NCI-H748 (cell line): ENCODE results near the gene HTRA3.
"Not testable (repeated sequence)": the region's sequence is repeated elsewhere in the genome, so short reads cannot be mapped to it uniquely, and the experiment has no call there.

Source experiments
- DNase-seq: peaks from one replicate; lab custom pipeline; 2025; ENCODE audit not compliant: unreplicated experiment; lab: John Stamatoyannopoulos, UW

Gene HTRA3

GRCh38 chr4:8338351-8338961 lies 68.9 kb downstream of the HTRA3 start:
- DNase-seq, result no peak

GRCh38 chr4:8340781-8341241 lies 71.3 kb downstream of the HTRA3 start:
- DNase-seq, result no peak

GRCh38 chr4:8341281-8341680 lies 71.7 kb downstream of the HTRA3 start:
- not testable (repeated sequence) for DNase-seq

GRCh38 chr4:8341691-8342090 lies 72.1 kb downstream of the HTRA3 start:
- no peak for DNase-seq

GRCh38 chr4:8342651-8343261 lies 73.2 kb downstream of the HTRA3 start:
- DNase-seq, result no peak

- DNase-seq, result no peak
These were observed 73.9 kb downstream of the HTRA3 start for GRCh38 chr4:8343262-8343966.

GRCh38 chr4:8343967-8344331 lies 74.4 kb downstream of the HTRA3 start:
- no peak for DNase-seq

- DNase-seq, result no peak
These were observed 74.8 kb downstream of the HTRA3 start for GRCh38 chr4:8344377-8344776.

GRCh38 chr4:8345053-8345945 lies 75.7 kb downstream of the HTRA3 start:
- no peak for DNase-seq

GRCh38 chr4:8345946-8346814 lies 76.6 kb downstream of the HTRA3 start:
- DNase-seq, result no peak

GRCh38 chr4:8346838-8347605 lies 77.5 kb downstream of the HTRA3 start:
- DNase-seq, result no peak

GRCh38 chr4:8347660-8348059 lies 78.1 kb downstream of the HTRA3 start:
- no peak for DNase-seq

GRCh38 chr4:8348071-8348470 lies 78.5 kb downstream of the HTRA3 start:
- no peak for DNase-seq

- DNase-seq, result not testable (repeated sequence)
These were observed 79.7 kb downstream of the HTRA3 start for GRCh38 chr4:8349236-8349635.

- no peak for DNase-seq
These were observed 80.2 kb downstream of the HTRA3 start for GRCh38 chr4:8349664-8350236.

- DNase-seq, result no peak
These were observed 80.8 kb downstream of the HTRA3 start for GRCh38 chr4:8350352-8350751.

- no peak for DNase-seq
These were observed 81.4 kb downstream of the HTRA3 start for GRCh38 chr4:8350841-8351461.

- no peak for DNase-seq
These were observed 82.4 kb downstream of the HTRA3 start for GRCh38 chr4:8351931-8352367.
